Right cardiac atrium (tissue), 5 donors: ENCODE data around the gene NTRK1. TPM values are rescaled to one million over a fixed set of nuclear protein-coding genes. Genes with fewer than 3 reads are reported as not detected.

ENCODE experiments used
- ATAC-seq, 2 donors: fragments of 200-7000 bp; cut with Tn5 transposase; one replicate each; pipeline versions ENCODE4 v1.8.0 to v1.9.1; 2020; ENCODE audit warnings: moderate library complexity in 2 of 2, mild to moderate bottlenecking in 1 of 2
- DNase-seq, 3 donors: peaks; one replicate each; pipeline ENCODE4 v3.0.0-alpha.2; 2020
- H3K27ac ChIP-seq: one replicate; pipeline ENCODE4 v1.5.1; 2013; ENCODE audit warnings: mild to moderate bottlenecking, low read length, control low read depth, moderate library complexity
- H3K27me3 ChIP-seq: one replicate; pipeline ENCODE4 v1.6.1; 2013; ENCODE audit not compliant: control insufficient read depth, insufficient read depth
- H3K4me1 ChIP-seq: one replicate; pipeline ENCODE4 v1.6.1; 2013; ENCODE audit warnings: low read length; ENCODE audit not compliant: control insufficient read depth, insufficient read depth
- H3K4me3 ChIP-seq: one replicate; pipeline ENCODE4 v1.5.1; 2013; ENCODE audit warnings: low read length, control low read depth
- H3K9me3 ChIP-seq: one replicate; pipeline ENCODE4 v1.6.1; 2013; ENCODE audit warnings: low read length; ENCODE audit not compliant: control insufficient read depth
- WGBS: extraction: QIAGEN DNeasy Blood & Tissue Kit; methylation state at CpG from one replicate; pipeline ENCODE4 v1.1.7; 2013; 5-methylcytosine and 5-hydroxymethylcytosine counted together
- intact Hi-C, 4 donors: fragments of 100-400 bp; cut with DNase I; formaldehyde crosslinking; loops; one replicate each; pipeline versions ENCODE4 v1.11.0 to v1.14.0; 2022 to 2023
- polyA plus RNA-seq: library from polyadenylated mRNA; stranded (reverse); fragments of 200-250 nt; gene quantifications from one replicate; pipeline ENCODE4 v1.2.3, GENCODE V29; 2013
- total RNA-seq, 4 donors: library from RNA; stranded (reverse); fragmentation: NEBNext Ultra II Directional; extraction: Animal tissue kit (Norgen Biotek cat#: 25700); gene quantifications; one replicate each; pipeline ENCODE4 v1.2.1, GENCODE V29; 2021
- donor health status: healthy with polysubstance abuse.
- donor health status: DM: no; HTN: yes; CAD: no.
- donor health status: DM: no; HTN: no; CAD: no.
- donor health status: DM: no; HTN: yes; CAD: no; lungs with severe emphysema.
- donor health status: DM: yes; HTN: yes; CAD: no.

Gene NTRK1
- total and polyA plus RNA-seq, 5 donors, result 1.1 to 4.2 (median 1.5) TPM

DNA sequence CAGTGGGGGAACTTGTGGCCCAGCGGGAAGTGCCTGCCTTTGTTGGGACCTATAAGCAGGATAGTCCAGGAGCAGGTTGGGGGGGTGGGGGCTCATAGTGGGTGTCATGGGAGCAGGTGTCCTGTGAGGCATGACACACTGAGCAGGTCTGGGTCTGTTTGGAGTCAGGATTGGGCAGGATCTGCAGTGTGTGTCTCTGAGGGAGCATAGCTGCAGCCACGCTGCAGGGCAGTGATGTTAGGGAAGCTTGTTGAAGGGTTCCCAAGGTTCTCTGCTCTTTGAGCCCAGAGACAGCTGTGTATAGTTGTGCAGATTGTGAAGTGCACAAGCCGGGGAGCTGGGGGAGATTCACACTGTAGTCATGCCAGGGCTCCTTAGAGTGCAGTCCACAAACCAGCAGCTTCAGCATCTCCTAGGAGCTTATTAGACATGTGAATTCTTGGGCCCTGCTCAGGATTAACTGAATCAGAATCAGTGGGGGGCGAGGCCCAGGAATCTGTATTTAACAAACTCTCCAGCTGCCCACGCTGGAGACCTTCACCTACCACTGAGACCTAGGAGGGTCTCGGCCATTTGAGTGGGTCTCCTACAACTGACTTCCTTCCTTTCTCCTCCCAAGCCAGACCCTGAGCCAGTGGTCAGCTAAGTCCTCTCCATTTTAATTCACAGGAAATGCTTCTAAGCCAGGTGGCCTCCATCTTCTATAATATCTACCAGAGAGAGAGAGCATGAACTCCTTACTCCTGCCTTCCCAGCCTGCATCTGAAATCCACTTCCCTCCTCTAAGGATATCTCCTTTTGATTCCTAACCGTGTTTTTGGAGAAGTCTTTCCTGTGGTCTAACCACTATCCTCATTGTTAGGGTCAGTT lies 12.8 kb upstream of the NTRK1 start:
- Histone ChIP-seq H3K4me3 (no peak overlapping the region), H3K27me3 (no peaks in the 10 kb centered on the region), H3K9me3 (no peaks in the 10 kb centered on the region), H3K27ac (no peak overlapping the region), H3K4me1 (no peaks in the 10 kb centered on the region)
- intact Hi-C loops, result no loop called here
- WGBS, result 74% methylated on average over 7 of the region's 7 CpGs
- ATAC-seq (no peak), DNase-seq (no peak)

DNA sequence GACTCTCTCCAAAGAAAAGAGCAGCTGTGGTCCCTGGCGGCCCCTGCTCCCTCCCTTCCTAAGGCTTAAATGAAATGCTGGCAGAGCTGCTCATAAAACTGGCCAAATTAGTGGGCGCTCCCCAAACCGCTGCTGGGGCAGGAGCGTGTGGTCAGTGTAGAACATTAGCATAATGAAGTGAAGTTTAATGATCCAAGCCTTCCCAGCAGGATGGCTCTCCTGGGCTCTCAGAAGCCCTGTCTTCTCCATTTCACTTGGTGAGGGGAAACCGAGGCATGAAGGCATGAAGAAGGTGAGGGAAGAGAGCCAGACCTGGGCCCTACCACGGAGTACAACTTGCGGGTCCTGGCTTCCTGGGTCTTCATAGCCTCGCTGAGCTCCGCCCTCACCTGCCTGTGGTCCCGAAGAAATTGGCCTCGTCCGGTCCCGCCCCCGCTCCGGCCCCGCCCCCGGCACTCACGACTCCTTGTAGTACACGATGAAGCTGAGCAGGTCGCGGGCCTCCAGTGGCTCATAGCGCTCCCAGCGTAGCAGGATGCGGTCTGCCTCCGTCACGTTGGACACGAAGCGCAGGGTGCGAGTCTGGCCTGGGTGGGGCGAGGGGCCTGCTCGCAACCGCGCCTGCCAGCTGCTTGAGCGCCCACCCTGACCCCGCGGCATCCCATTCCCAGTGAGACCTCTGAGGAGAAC lies 12.1 kb upstream of the NTRK1 start:
- H3K27me3 ChIP-seq, result no peaks in the 10 kb centered on the region

GRCh38 chr1:156849151-156849496 lies 11.5 kb upstream of the NTRK1 start:
- DNase-seq, result no peak
- ATAC-seq, result no peak

More for the DNA sequence above, 12.1 kb upstream of the NTRK1 start:
- H3K4me3 ChIP-seq, result no peak overlapping the region
- ATAC-seq (no peak), DNase-seq (peak in 2 of 3 donors; percentile 56 to 71)
- H3K27ac ChIP-seq, result no peak overlapping the region
- intact Hi-C loops, result no loop called here
- no peaks in the 10 kb centered on the region for H3K9me3 ChIP-seq
- no peaks in the 10 kb centered on the region for H3K4me1 ChIP-seq
- 12% methylated on average over 36 of the region's 36 CpGs for WGBS

DNA sequence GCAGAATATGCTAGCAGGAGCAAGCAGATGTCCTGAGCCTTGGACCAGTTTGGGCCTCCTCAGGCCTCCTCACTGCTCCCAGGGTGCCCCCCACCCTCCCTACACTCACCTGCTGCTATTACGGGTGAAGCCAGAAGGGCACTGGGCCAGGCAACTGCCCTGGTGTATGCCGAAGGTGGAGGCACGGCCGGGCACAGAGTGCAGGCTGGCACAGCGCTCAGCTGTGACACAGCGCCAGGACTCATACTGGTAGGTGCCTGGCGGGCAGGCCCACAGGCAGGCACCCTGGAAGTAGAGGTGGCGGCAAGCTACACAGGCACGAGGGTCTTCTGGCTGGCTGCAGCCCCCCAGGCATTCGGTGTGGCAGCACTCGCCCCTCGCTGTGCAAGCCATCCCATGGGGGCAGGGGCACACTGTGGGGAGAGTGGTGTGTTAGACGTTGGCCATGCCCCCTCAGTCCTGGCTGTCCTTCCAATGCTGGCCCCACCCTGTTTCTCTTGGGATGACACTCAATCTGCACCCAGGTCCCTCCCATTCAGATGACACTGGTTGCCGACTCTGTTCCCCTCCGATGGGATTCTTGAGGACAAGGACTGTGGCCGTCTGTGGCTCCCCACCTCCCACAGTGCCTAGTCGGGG lies 8.8 kb upstream of the NTRK1 start:
- intact Hi-C loops, result loop anchor here in 1 of 4 donors (10.0 kb wide), 1 partner anchor 157 kb away; no protein-coding TSS in a partner anchor
- peak; percentile 12 to 28 for ATAC-seq
- H3K4me3 ChIP-seq, result no peak overlapping the region
- H3K27me3 ChIP-seq, result no peaks in the 10 kb centered on the region
- H3K9me3 ChIP-seq, result no peaks in the 10 kb centered on the region
- no peak for DNase-seq
- no peak overlapping the region for H3K27ac ChIP-seq
- H3K4me1 ChIP-seq, result no peaks in the 10 kb centered on the region
- WGBS, result 71% methylated on average over 17 of the region's 17 CpGs

More at GRCh38 chr1:156849151-156849496, 11.5 kb upstream of the NTRK1 start:
- no peak overlapping the region for H3K27ac ChIP-seq
- no peaks in the 10 kb centered on the region for H3K4me1 ChIP-seq
- intact Hi-C loops, result no loop called here
- H3K27me3 ChIP-seq, result no peaks in the 10 kb centered on the region
- H3K9me3 ChIP-seq, result no peaks in the 10 kb centered on the region
- H3K4me3 ChIP-seq, result no peak overlapping the region
- WGBS, result 29% methylated on average over 23 of the region's 23 CpGs

DNA sequence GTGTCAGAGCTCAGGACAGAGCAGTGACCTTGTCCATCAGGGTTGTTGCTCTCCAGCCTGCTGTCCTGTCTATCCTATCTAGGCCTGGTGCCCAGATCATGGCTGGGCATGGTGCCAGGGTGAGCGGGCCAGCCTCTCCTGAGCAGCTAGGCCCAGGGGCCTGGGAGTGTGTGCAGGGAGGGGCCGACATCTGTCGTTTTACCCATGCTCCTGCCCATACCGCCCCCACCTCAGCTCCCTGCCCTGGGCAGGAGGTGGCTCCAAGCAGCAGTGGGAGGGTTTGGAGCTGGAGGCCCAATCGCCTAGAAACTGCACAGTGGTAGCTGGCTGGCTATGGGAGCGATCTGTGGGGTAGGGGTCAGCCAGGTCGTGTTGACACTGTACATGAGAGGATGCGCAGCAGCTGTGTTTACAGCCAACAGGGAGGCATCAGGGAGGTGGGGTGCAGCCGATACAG lies 8.2 kb upstream of the NTRK1 start:
- no peak overlapping the region for H3K4me3 ChIP-seq
- H3K9me3 ChIP-seq, result no peaks in the 10 kb centered on the region
- no peak overlapping the region for H3K27ac ChIP-seq
- 38% methylated on average over 9 of the region's 9 CpGs for WGBS
- H3K27me3 ChIP-seq, result no peaks in the 10 kb centered on the region
- peak; percentile 74 to 80 for ATAC-seq
- peak; percentile 66 to 89 (median 88) for DNase-seq
- intact Hi-C loops, result loop anchor here in 1 of 4 donors (10.0 kb wide), 1 partner anchor 158 kb away; no protein-coding TSS in a partner anchor
- H3K4me1 ChIP-seq, result no peaks in the 10 kb centered on the region

DNA sequence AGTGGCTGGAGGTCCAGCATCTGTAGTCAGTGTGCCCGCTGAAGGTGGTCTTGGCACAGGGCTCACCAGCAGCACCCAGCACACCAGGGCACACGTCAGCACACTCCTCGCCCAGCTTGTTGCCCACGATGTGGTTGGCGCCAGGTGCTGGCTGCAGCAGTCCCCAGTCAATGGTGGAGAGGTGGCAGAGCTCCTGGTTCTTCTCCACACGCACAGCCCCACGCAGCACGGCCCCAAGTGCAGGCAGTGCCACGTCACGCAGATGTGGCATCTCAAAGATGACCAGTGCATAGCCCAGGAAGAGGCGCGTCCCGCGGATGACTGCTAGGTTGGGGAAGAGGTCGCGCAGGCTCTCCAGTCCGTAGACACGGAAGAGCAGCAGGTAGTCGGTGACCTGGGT lies 6.9 kb upstream of the NTRK1 start:
- ATAC-seq (no peak), DNase-seq (peak in 1 of 3 donors; percentile 53)
- H3K27ac ChIP-seq, result no peak overlapping the region
- peaks cover 4% of the 10 kb centered on the region for H3K4me1 ChIP-seq
- no peaks in the 10 kb centered on the region for H3K9me3 ChIP-seq
- WGBS, result 91% methylated on average over 19 of the region's 19 CpGs
- no peaks in the 10 kb centered on the region for H3K27me3 ChIP-seq
- H3K4me3 ChIP-seq, result no peak overlapping the region
- intact Hi-C loops, result loop anchor here in 1 of 4 donors (10.0 kb wide), 1 partner anchor 159 kb away; no protein-coding TSS in a partner anchor

DNA sequence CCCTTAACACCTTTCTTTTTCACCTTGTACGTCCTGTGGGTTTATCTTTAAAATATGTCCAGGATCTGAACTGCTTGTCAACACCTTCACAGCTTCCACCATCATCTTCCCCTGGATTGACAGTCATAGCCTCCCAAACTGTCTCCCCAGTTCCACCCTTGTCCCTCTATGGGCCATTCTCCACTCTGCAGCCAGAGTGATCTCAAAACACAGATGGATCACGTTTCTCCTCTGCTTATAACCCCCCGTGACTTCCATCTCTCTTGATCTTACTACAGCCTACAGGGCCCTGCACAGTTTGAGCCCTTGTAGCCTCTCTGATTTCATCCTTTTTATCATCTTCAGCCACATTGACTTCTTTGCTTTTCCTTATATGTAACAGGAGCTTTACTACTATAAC lies 6.0 kb upstream of the NTRK1 start:
- Histone ChIP-seq H3K4me3 (no peak overlapping the region), H3K9me3 (no peaks in the 10 kb centered on the region), H3K4me1 (peaks cover 4% of the 10 kb centered on the region), H3K27me3 (no peaks in the 10 kb centered on the region), H3K27ac (no peak overlapping the region)
- ATAC-seq, result no peak
- 60% methylated on average over 3 of the region's 3 CpGs for WGBS
- no peak for DNase-seq
- intact Hi-C loops, result loop anchor here in 1 of 4 donors (10.0 kb wide), 1 partner anchor 160 kb away; no protein-coding TSS in a partner anchor

DNA sequence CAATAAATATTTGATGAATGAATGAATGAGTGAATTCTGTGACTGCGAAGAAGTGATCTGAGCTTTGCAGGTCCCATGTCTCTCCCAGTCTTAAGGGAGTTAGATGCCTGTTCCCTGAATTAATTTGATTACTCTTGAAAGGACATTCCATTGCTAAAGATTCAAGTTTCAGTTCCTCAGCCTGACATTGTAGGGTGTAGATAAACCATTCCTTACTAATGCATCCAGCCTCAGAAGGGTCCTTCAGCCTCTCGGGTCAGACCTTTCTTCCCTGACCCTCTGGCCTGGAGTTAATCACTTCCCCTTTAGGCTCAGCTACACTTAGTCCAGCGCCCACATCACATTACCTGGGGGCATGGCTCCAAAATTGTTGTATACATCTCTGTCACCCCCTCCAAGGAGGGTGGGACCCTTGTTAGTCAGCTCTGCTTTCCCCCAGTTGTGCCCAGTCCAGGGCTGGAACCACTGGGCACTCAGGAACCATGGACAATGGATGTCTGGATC lies 4.3 kb upstream of the NTRK1 start:
- WGBS, result 80% methylated on average over 3 of the region's 3 CpGs
- Histone ChIP-seq H3K9me3 (no peaks in the 10 kb centered on the region), H3K4me1 (peaks cover 4% of the 10 kb centered on the region), H3K27ac (no peak overlapping the region), H3K27me3 (no peaks in the 10 kb centered on the region), H3K4me3 (no peak overlapping the region)
- ATAC-seq, result no peak
- no peak for DNase-seq
- intact Hi-C loops, result loop anchor here in 1 of 4 donors (10.0 kb wide), 1 partner anchor 162 kb away; no protein-coding TSS in a partner anchor

DNA sequence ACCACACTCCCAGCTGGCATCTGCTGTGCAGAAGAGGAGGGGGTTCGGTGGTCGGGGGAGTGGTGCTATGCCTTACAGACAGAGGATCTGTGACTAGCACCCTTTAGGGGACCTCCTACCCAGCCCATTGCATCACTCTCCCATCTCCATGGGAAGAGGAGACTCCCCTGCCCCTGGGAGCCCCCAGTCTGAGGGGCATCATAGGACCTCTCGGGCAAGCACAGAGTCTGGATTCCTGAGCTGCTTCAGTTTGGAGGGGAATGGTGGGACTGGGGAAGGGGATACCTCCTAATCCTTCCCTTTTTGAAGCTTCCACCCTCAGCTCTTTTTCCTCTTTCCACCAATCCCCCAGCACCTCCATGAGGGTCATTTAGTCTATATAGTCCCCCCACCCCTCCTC lies 3.1 kb upstream of the NTRK1 start:
- ATAC-seq (no peak), DNase-seq (no peak)
- peaks cover 4% of the 10 kb centered on the region for H3K4me1 ChIP-seq
- no peaks in the 10 kb centered on the region for H3K9me3 ChIP-seq
- no peak overlapping the region for H3K4me3 ChIP-seq
- H3K27me3 ChIP-seq, result no peaks in the 10 kb centered on the region
- intact Hi-C loops, result loop anchor here in 1 of 4 donors (10.0 kb wide), 1 partner anchor 163 kb away; no protein-coding TSS in a partner anchor
- no peak overlapping the region for H3K27ac ChIP-seq
- 73% methylated on average over 3 of the region's 3 CpGs for WGBS

DNA sequence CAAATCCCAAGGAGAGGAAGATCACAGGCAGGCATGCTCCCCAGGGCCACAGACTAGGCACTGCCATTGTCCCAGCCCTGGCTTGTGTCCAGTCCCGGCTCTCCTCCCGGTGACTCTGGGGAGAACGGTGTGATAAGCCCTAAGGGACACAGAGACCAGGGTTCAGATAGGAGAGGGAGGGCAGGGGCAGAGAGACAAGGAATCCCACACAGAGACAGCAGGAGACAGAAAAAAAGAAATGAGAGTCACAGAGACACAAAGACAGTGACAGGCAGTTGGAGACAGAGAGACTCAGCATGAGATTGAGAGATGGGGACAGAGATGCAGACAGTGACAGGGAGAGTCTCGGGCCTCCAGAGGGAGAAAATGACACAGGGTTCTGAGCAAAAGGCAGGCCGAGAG lies 2.1 kb upstream of the NTRK1 start:
- peaks cover 4% of the 10 kb centered on the region for H3K4me1 ChIP-seq
- intact Hi-C loops, result loop anchor here in 1 of 4 donors (10.0 kb wide), 1 partner anchor 164 kb away; no protein-coding TSS in a partner anchor
- 11% methylated on average over 5 of the region's 5 CpGs for WGBS
- no peak for ATAC-seq
- peak in 1 of 3 donors; percentile 67 for DNase-seq
- no peak overlapping the region for H3K27ac ChIP-seq
- no peaks in the 10 kb centered on the region for H3K9me3 ChIP-seq
- no peaks in the 10 kb centered on the region for H3K27me3 ChIP-seq
- peak overlapping the region; percentile 27 for H3K4me3 ChIP-seq
